ENCODE results near the gene DDX10. TPM values are rescaled to one million over a fixed set of nuclear protein-coding genes. Genes with fewer than 3 reads are reported as not detected.

The DDX10 gene
- total and polyA plus RNA-seq, 2 experiments from 2014 or later, result 32.4 to 37.8 TPM

GRCh38 chr11:108853864-108854263 is 189.0 kb downstream of the DDX10 start (continued):
- TF ChIP-seq ZNF462 (CRISPR knock-in tag; IDR thresholded peaks at IDR 0.05) (no peak), JUNB (IDR thresholded peaks at IDR 0.05; ENCODE audit: unreplicated experiment) (no peak), EZH2phosphoT487 (IDR thresholded peaks at IDR 0.05; ENCODE audit: unreplicated experiment) (no peak), ZNF331 (CRISPR knock-in tag; IDR thresholded peaks at IDR 0.05; ENCODE audit: low read depth) (no peak), CTCF (conservative IDR thresholded peaks at IDR 0.05; ENCODE audit: low read depth in 2 of 2) (no peak), ETS1 (IDR thresholded peaks at IDR 0.05) (no peak)

- DNase-seq (ENCODE audit: low spot score) (no peak), ATAC-seq (no peak)
- Mint-ChIP-seq H3K27me3 (ENCODE audit: insufficient read depth, low read depth, poor library complexity) (no peaks in the 10 kb centered on the region), H3K4me1 (peaks cover 17% of the 10 kb centered on the region; the same call in 2 of the 3 replicates), H3K9me3 (no peaks in the 10 kb centered on the region), H3K36me3 (ENCODE audit: low read depth) (no peaks in the 10 kb centered on the region), H3K4me3 (no peak overlapping the region), H3K27ac (no peak overlapping the region)
- Histone ChIP-seq H3K9me2 (ENCODE audit: insufficient read depth) (no peaks in the 10 kb centered on the region), H4K20me1 (replicated peaks; ENCODE audit: insufficient read depth) (no peaks in the 10 kb centered on the region), H3K4me2 (no peak overlapping the region), H3F3A (replicated peaks; ENCODE audit: low read depth) (no peaks in the 10 kb centered on the region), H2AFZ (no peak overlapping the region), H3K36me3 (ENCODE audit: insufficient read depth) (no peaks in the 10 kb centered on the region), H3K27ac (ENCODE audit: low read depth) (no peak overlapping the region), H3K79me2 (replicated peaks; ENCODE audit: insufficient read depth) (no peaks in the 10 kb centered on the region; the same call in none of the 2 replicates), H3K4me3 (no peak overlapping the region), H3K27me3 (ENCODE audit: insufficient read depth) (no peaks in the 10 kb centered on the region), H3K4me1 (ENCODE audit: insufficient read depth) (peaks cover 8% of the 10 kb centered on the region)
- TF ChIP-seq ZNF462 (CRISPR knock-in tag; IDR thresholded peaks at IDR 0.05) (no peak), EZH2phosphoT487 (IDR thresholded peaks at IDR 0.05; ENCODE audit: unreplicated experiment) (no peak)
Observed at GRCh38 chr11:108854346-108854745, 189.5 kb downstream of the DDX10 start.
